KOPT-K1 (cell line): ENCODE data around the gene CDK5.
"Not testable (repeated sequence)": the region's sequence is repeated elsewhere in the genome, so short reads cannot be mapped to it uniquely, and the experiment has no call there.

Experiments
- H3K27ac ChIP-seq: fragments of 200-600 bp; sonication (generic); 2 replicates; pipeline ENCODE4 v1.5.1; 2016; ENCODE audit warnings: antibody characterized with exemption, mild to moderate bottlenecking, low read depth, low read length; ENCODE audit not compliant: poor library complexity, severe bottlenecking
- H3K36me3 ChIP-seq: fragments of 200-600 bp; sonication (generic); 2 replicates; pipeline ENCODE4 v1.5.1; 2017; ENCODE audit warnings: antibody characterized with exemption, mild to moderate bottlenecking, low read length, moderate library complexity; ENCODE audit not compliant: insufficient read depth
- H3K9me3 ChIP-seq: fragments of 200-600 bp; sonication (generic); 2 replicates; pipeline ENCODE4 v1.5.1; 2017; ENCODE audit warnings: antibody characterized with exemption, low read length, mild to moderate bottlenecking; ENCODE audit not compliant: insufficient read depth, poor library complexity, severe bottlenecking

CDK5 gene

DNA sequence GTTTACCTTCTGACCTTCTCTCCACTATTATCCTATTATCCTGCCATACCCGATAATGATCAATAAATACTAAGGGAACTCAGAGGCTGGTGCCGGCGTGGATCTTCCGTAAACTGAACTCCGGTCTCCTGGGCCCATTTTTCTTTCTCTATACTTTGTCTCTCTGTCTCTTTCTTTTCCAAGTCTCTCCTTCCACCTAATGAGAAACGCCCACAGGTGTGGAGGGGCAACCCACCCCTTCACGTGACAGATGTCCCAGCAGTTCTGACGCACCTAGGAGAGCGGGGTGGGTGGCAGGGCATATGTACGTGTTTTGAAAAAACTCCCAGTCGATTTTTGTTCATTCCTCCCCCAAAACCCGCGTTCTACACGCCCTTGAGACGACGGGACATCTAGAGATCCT, 30.0 kb downstream of the CDK5 start:
- peaks cover 14% of the 10 kb centered on the region; the same call in 1 of the 2 replicates for H3K36me3 ChIP-seq
- peak overlapping the region; percentile 64 for H3K27ac ChIP-seq
- not testable (repeated sequence) for H3K9me3 ChIP-seq

DNA sequence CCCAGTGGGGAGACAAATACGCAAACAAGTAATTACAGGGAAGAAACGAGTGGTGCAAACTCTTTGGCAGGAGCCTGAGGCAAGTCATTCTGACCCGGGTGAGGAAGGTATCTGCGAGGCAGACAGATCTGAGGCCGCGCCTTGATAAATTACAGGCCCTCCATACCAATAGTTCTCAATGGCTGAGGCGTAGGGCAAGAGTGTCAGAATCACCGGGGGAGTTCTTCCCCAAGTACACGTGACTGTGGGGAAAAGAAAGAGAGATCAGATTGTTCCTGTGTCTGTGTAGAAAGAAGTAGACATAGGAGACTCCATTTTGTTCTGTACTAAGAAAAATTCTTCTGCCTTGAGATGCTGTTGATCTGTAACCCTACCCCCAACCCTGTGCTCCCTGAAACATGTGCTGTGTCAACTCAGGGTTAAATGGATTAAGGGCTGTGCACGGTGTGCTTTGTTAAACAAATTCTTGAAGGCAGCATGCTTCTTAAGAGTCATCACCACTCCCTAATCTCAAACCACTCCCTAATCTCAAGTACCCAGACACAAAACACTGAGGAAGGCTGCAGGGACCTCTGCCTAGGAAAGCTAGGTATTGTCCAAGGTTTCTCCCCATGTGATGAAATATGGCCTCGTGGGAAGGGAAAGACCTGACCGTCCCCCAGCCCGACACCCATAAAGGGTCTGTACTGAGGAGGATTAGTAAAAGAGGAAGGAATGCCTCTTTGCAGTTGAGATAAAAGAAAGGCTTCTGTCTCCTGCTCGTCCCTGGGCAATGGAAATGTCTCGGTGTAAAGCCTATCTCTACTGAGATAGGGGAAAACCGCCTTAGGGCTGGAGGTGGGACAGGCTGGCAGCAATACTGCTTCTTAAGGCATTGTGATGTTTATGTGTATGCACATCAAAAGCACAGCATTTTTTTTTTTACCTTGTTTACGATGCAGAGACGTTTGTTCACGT, 30.6 kb downstream of the CDK5 start:
- not testable (repeated sequence) for H3K36me3 ChIP-seq, H3K9me3 ChIP-seq, H3K27ac ChIP-seq

DNA sequence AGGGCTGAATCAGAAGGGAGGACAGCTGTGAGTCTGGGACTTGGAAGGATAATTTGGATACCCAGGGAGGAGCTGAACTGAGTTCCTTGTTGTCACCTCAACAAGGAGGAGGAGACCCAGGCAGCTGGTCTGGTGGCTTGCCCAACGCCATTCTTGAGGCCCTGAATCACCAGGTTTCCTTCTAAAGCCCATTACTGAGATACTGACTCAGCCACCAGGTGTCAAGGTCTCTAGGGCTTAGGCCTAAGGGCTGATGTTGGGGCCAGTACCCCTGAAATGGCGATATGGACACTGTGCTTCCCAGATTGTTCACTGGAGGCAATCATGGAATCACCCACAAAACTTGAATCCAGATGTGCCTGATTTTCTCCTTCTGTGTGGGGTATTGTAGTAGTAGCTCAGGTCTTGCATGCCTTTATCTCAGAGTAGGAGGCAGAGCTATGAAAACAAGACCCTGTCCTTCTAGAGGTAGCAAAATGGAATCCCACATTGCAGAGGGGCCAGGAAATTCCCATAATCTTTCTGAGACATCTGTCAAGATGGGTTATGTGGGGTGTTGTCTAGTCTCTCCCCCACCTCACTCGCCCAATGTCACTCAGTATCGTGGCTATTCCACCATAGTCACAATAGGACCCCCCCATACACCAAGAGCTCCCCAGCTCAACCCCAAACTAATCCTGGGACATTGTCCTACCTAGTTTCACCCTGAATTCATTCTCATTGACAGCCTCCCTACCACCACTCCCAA, 31.6 kb downstream of the CDK5 start:
- Histone ChIP-seq H3K27ac (no peak overlapping the region), H3K9me3 (no peaks in the 10 kb centered on the region), H3K36me3 (0 out of 2 replicates have a peak, but pooled peaks cover 2% of the 10 kb centered on the region)

DNA sequence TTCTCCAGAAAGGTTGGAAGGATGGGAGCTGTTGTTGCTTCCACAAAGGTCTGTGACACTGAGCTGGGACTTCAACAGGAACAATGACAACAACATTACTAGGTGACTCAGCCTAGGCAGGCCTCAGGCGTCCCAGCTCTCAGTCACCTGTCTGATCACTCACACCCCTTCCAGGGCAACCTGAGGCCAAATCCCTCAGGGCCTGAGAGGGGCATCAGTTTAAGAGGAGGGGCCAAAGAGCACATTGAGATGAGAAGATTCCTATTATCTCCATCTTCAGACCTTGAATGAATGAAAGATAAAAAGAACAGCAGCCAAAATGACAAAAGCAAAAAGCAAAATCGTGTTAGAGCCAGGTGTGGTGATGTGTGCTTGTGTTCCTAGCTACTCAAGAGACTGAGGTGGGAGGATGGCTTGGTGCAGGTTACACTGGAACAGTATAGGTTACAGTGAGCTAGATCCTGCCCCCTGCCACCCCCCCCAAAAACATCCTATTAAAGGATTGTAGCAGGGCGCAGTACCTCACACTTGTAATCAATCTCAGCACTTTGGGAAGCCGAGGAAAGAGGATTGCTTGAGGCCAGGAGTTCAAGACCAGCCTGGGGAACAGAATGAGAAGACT, 33.2 kb downstream of the CDK5 start, which contains the start of gene ATG9B:
TSS of gene ATG9B (minus strand) at position 60 of the 622 bp plus-strand sequence. CDS start 71 bp downstream, outside the sequence.
- Histone ChIP-seq H3K9me3 (no peaks in the 10 kb centered on the region), H3K36me3 (no peaks in the 10 kb centered on the region), H3K27ac (no peak within 1 kb of the TSS)

DNA sequence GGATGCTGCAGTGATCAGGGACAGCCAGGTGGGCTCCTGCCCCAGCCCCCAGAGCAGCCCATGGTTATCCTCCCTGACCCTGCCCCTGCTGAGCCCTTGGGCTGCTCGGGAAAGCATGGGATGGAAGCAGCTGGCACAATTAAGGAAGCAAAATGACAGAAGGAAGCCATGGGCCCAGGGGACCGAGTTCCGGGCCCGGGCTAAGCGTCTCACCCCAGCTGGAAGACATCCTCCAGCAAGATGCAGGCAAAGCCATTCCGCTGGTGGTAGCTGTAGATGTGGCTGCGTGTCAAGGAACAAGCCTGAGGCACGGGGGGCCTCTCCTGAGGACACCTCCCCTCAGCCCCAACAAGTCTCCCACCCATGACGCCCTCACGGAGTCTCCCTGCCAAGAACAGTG, 34.5 kb downstream of the CDK5 start:
- Histone ChIP-seq H3K27ac (no peak overlapping the region), H3K9me3 (no peaks in the 10 kb centered on the region), H3K36me3 (no peaks in the 10 kb centered on the region)

GRCh38 chr7:151020231-151020630, 37.5 kb downstream of the CDK5 start:
- no peak overlapping the region for H3K27ac ChIP-seq
- no peaks in the 10 kb centered on the region for H3K36me3 ChIP-seq
- H3K9me3 ChIP-seq = no peaks in the 10 kb centered on the region

DNA sequence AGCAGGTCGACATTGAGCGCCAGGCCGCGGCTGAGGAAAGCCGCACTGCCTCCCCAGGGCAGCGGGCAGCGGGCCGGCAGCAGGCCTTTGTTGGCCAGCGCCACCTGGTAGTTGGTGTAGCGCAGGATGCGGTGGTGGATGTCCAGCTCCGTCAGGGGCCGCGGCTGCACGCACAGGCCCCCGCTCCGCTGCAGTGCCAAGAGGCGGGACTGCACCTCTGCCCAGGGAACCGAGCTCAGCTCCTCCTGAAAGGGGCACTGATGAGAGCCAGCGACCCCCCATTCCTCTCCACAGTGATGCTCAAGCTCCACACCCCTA, 38.6 kb downstream of the CDK5 start:
- no peak overlapping the region for H3K27ac ChIP-seq
- H3K36me3 ChIP-seq = no peaks in the 10 kb centered on the region
- H3K9me3 ChIP-seq = no peaks in the 10 kb centered on the region

DNA sequence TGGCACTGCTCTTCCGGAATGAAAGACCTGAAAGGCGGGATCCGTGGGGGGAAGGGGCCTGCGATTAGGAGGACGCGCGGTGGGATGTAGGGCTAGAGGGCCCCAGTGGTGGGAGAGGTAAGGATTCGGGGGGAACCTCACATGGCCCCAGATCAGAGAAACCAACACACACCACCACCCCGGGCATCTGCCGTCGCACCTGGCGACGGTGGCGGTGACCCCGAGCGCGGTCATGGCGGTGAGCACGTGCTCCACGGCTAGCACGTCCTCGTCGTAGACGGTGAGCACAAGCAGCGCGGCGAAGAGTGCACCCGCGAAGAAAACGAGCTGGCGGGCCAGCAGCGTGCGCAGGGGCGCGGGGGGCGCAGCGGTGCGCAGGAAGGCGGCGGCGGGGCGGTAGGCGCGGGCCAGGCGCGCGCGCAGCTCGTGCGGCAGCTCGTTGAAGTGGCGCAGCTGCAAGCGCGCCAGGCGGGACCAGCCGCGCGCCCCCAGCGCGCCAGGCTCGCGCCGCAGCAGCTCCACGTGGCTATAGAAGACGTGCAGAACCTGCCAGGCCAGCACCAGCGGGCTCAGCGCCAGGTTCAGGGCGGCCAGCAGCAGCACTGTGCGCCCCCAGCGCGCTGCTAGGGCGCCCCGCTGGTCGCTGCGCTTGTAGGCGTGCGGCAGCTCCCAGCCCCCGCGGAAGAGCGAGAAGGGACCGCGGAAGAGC, 39.1 kb downstream of the CDK5 start:
- Histone ChIP-seq H3K27ac (peak overlapping the region; percentile 11), H3K9me3 (no peaks in the 10 kb centered on the region), H3K36me3 (no peaks in the 10 kb centered on the region)

DNA sequence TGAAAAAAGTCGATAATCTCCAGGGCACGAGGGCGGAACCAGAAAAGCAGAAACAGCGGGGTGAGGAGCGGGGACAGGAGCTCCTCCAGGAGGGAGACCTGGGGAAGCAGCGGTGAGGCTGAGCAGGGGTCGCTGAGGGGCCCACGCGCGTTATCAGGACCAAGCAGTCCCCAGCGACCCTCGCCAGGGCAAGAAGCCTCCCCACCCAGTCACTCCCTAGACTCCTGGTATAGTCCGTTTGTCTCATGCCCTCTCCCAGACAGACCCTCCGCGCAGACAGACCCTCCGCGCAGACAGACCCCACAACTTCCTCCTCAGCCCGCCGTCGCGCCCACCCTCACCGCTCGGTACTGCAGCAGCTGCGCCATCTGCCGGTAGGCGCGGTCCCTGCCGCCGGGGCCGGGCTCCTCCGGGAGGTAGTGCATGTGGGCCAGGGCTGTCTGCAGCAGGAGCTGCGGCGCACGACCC, 39.7 kb downstream of the CDK5 start:
- no peaks in the 10 kb centered on the region for H3K36me3 ChIP-seq
- H3K9me3 ChIP-seq = no peaks in the 10 kb centered on the region
- H3K27ac ChIP-seq = no peak overlapping the region

GRCh38 chr7:151017370-151017952, 40.2 kb downstream of the CDK5 start:
- H3K9me3 ChIP-seq = no peaks in the 10 kb centered on the region
- no peak overlapping the region for H3K27ac ChIP-seq
- H3K36me3 ChIP-seq = no peaks in the 10 kb centered on the region

- H3K9me3 ChIP-seq = no peaks in the 10 kb centered on the region
- no peak overlapping the region for H3K27ac ChIP-seq
- no peaks in the 10 kb centered on the region for H3K36me3 ChIP-seq
Observed at GRCh38 chr7:151016942-151017341, 40.8 kb downstream of the CDK5 start.

GRCh38 chr7:151016505-151016904, 41.2 kb downstream of the CDK5 start:
- Histone ChIP-seq H3K27ac (no peak overlapping the region), H3K9me3 (no peaks in the 10 kb centered on the region), H3K36me3 (no peaks in the 10 kb centered on the region)

DNA sequence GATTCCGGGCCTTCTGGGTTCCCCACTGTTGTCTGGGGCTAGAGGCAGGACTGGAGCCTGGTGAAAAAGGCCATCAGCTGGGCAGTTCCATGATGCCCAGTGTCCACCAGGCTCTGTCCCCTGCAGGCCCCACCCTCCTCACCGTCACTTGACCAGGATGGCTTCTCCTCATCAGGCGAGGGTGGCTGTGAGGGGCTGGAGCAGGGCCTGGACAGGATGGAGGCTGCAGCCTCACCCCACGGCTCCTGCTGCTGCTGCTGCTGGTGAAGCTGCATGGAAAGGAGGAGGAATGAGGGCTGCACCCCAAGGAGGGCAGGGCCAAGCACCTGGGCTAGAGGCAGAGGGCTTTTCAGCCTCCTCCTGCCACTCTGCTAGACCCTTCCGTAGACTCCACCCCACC, 41.7 kb downstream of the CDK5 start:
- Histone ChIP-seq H3K36me3 (no peaks in the 10 kb centered on the region), H3K27ac (no peak overlapping the region), H3K9me3 (no peaks in the 10 kb centered on the region)

GRCh38 chr7:151014950-151015349, 42.7 kb downstream of the CDK5 start:
- Histone ChIP-seq H3K27ac (no peak overlapping the region), H3K36me3 (no peaks in the 10 kb centered on the region), H3K9me3 (no peaks in the 10 kb centered on the region)
